ENCODE measurements around the gene PHYH.

PHYH gene

DNA sequence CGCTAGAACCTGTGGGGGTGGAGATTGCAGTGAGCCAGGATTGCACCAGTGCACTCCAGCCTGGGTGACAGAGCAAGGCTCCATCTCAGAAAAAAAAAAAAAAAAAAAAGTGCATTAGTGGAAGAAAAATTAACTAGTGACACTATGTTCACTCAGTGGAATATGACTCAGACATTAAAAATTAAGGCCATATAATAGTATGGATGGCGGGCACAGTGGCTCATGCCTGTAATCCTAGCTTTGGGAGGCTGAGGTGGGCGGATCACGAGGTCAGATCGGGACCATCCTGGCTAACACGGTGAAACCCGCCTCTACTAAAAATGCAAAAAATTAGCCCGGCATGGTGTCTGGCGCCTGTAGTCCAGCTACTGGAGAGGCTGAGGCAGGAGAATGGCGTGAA lies 3.4 kb downstream of the PHYH start:
- Histone ChIP-seq H3K4me3 (ENCODE audit: low read depth, low read length, poor library complexity, severe bottlenecking) (no peak overlapping the region), H3K27ac (ENCODE audit: low read depth, low read length, poor library complexity, severe bottlenecking) (no peak overlapping the region), H3K4me1 (ENCODE audit: insufficient read depth, low read length, severe bottlenecking) (peaks cover 8% of the 10 kb centered on the region), H3K36me3 (ENCODE audit: insufficient read depth, low read length) (no peaks in the 10 kb centered on the region), H4K20me1 (ENCODE audit: insufficient read depth, low read length) (no peaks in the 10 kb centered on the region), H3K9me3 (ENCODE audit: low read length) (no peaks in the 10 kb centered on the region), H3K9ac (ENCODE audit: low read length) (no peak overlapping the region), H2AFZ (ENCODE audit: low read length) (no peak overlapping the region), H3F3A (ENCODE audit: insufficient read depth, low read length) (no peaks in the 10 kb centered on the region), H3K79me2 (ENCODE audit: insufficient read depth, low read length) (no peaks in the 10 kb centered on the region), H3K4me2 (ENCODE audit: low read length) (no peak overlapping the region), H3K9me2 (ENCODE audit: low read depth, low read length) (no peaks in the 10 kb centered on the region), H3K27me3 (ENCODE audit: insufficient read depth, low read length) (peaks cover 5% of the 10 kb centered on the region; the same call in 1 of the 2 replicates)
- no peak for TF ChIP-seq EZH2 (IDR thresholded peaks at IDR 0.05; ENCODE audit: borderline replicate concordance, low read length)
- no peak for TF ChIP-seq CTCF (IDR thresholded peaks at IDR 0.05; ENCODE audit: low read length)

GRCh38 chr10:13294784-13295183 lies 5.1 kb downstream of the PHYH start:
- no peaks in the 10 kb centered on the region for H3K9me2 ChIP-seq (ENCODE audit: low read depth, low read length)
- H3F3A ChIP-seq (ENCODE audit: insufficient read depth, low read length): no peaks in the 10 kb centered on the region
- H2AFZ ChIP-seq (ENCODE audit: low read length): no peak overlapping the region
- H3K79me2 ChIP-seq (ENCODE audit: insufficient read depth, low read length): no peaks in the 10 kb centered on the region
- H3K4me1 ChIP-seq (ENCODE audit: insufficient read depth, low read length, severe bottlenecking): peaks cover 6% of the 10 kb centered on the region
- no peaks in the 10 kb centered on the region for H4K20me1 ChIP-seq (ENCODE audit: insufficient read depth, low read length)
- TF ChIP-seq EZH2 (IDR thresholded peaks at IDR 0.05; ENCODE audit: borderline replicate concordance, low read length): no peak
- TF ChIP-seq CTCF (IDR thresholded peaks at IDR 0.05; ENCODE audit: low read length): no peak
- H3K27me3 ChIP-seq (ENCODE audit: insufficient read depth, low read length): peaks cover 5% of the 10 kb centered on the region; the same call in 1 of the 2 replicates
- H3K4me2 ChIP-seq (ENCODE audit: low read length): no peak overlapping the region
- H3K9ac ChIP-seq (ENCODE audit: low read length): no peak overlapping the region
- no peaks in the 10 kb centered on the region for H3K9me3 ChIP-seq (ENCODE audit: low read length)
- no peak overlapping the region for H3K4me3 ChIP-seq (ENCODE audit: low read depth, low read length, poor library complexity, severe bottlenecking)
- H3K36me3 ChIP-seq (ENCODE audit: insufficient read depth, low read length): no peaks in the 10 kb centered on the region
- H3K27ac ChIP-seq (ENCODE audit: low read depth, low read length, poor library complexity, severe bottlenecking): no peak overlapping the region

GRCh38 chr10:13291821-13292773 lies 7.8 kb downstream of the PHYH start:
- no peaks in the 10 kb centered on the region for H3K79me2 ChIP-seq (ENCODE audit: insufficient read depth, low read length)
- H3K9ac ChIP-seq (ENCODE audit: low read length): no peak overlapping the region
- no peak overlapping the region for H3K4me2 ChIP-seq (ENCODE audit: low read length)
- H2AFZ ChIP-seq (ENCODE audit: low read length): no peak overlapping the region
- TF ChIP-seq EZH2 (IDR thresholded peaks at IDR 0.05; ENCODE audit: borderline replicate concordance, low read length): no peak
- TF ChIP-seq CTCF (IDR thresholded peaks at IDR 0.05; ENCODE audit: low read length): no peak
- H3K9me3 ChIP-seq (ENCODE audit: low read length): no peaks in the 10 kb centered on the region
- no peak overlapping the region for H3K4me3 ChIP-seq (ENCODE audit: low read depth, low read length, poor library complexity, severe bottlenecking)
- no peaks in the 10 kb centered on the region for H3K36me3 ChIP-seq (ENCODE audit: insufficient read depth, low read length)
- no peak overlapping the region for H3K27ac ChIP-seq (ENCODE audit: low read depth, low read length, poor library complexity, severe bottlenecking)
- H4K20me1 ChIP-seq (ENCODE audit: insufficient read depth, low read length): no peaks in the 10 kb centered on the region
- no peaks in the 10 kb centered on the region for H3K27me3 ChIP-seq (ENCODE audit: insufficient read depth, low read length)
- no peaks in the 10 kb centered on the region for H3K9me2 ChIP-seq (ENCODE audit: low read depth, low read length)
- H3F3A ChIP-seq (ENCODE audit: insufficient read depth, low read length): no peaks in the 10 kb centered on the region
- no peaks in the 10 kb centered on the region for H3K4me1 ChIP-seq (ENCODE audit: insufficient read depth, low read length, severe bottlenecking)
